Endodermal cell (in vitro differentiated cells): ENCODE data around the gene CTNNA1. TPM values are rescaled to one million over a fixed set of nuclear protein-coding genes. Genes with fewer than 3 reads are reported as not detected.

ENCODE experiments used
- DNase-seq: peaks from one replicate; pipeline ENCODE4 v3.0.0-alpha.2; 2017
- H3K27ac ChIP-seq: 2 replicates; pipeline ENCODE4 v1.5.1; 2013; ENCODE audit warnings: mild to moderate bottlenecking, low read depth, low read length, moderate library complexity
- H3K27me3 ChIP-seq: 2 replicates; pipeline ENCODE4 v1.6.1; 2013; ENCODE audit warnings: mild to moderate bottlenecking, low read length, moderate library complexity; ENCODE audit not compliant: insufficient read depth, control insufficient read depth, poor library complexity, severe bottlenecking
- H3K36me3 ChIP-seq: 2 replicates; pipeline ENCODE4 v1.7.0; 2013; ENCODE audit warnings: mild to moderate bottlenecking, low read length, moderate library complexity; ENCODE audit not compliant: control insufficient read depth, insufficient read depth
- H3K4me1 ChIP-seq: one replicate; pipeline ENCODE4 v1.7.0; 2013; ENCODE audit warnings: low read length; ENCODE audit not compliant: control insufficient read depth, insufficient read depth
- H3K4me3 ChIP-seq: 2 replicates; pipeline ENCODE4 v1.5.1; 2013; ENCODE audit warnings: mild to moderate bottlenecking, low read length, moderate library complexity
- H3K9ac ChIP-seq: 2 replicates; pipeline ENCODE4 v1.6.1; 2013; ENCODE audit warnings: mild to moderate bottlenecking, low read length, moderate library complexity; ENCODE audit not compliant: poor library complexity, severe bottlenecking; ENCODE audit errors: extremely low read depth
- H3K9me3 ChIP-seq: 2 replicates; pipeline ENCODE4 v1.6.1; 2013; ENCODE audit warnings: mild to moderate bottlenecking, low read length, moderate library complexity; ENCODE audit not compliant: control insufficient read depth
- H3K27ac Mint-ChIP-seq: 2 replicates; pipeline ENCODE4 v1.8.0; 2020; ENCODE audit warnings: mixed read lengths
- H3K27me3 Mint-ChIP-seq: 2 replicates; pipeline ENCODE4 v1.8.0; 2021; ENCODE audit warnings: mild to moderate bottlenecking, mixed read lengths; ENCODE audit not compliant: insufficient read depth
- H3K36me3 Mint-ChIP-seq: 2 replicates; pipeline ENCODE4 v1.8.0; 2020; ENCODE audit warnings: low read depth, mixed read lengths
- H3K4me1 Mint-ChIP-seq: 2 replicates; pipeline ENCODE4 v1.8.0; 2020; ENCODE audit warnings: mixed read lengths
- H3K4me3 Mint-ChIP-seq: 2 replicates; pipeline ENCODE4 v1.8.0; 2020; ENCODE audit warnings: mild to moderate bottlenecking, moderate library complexity, mixed read lengths
- H3K9me3 Mint-ChIP-seq: 2 replicates; pipeline ENCODE4 v1.8.0; 2020; ENCODE audit warnings: mild to moderate bottlenecking, mixed read lengths
- WGBS, 2 experiments: methylation state at CpG; one replicate each; pipeline versions ENCODE4 v1.1.5 to v1.1.7; 2013; ENCODE audit warnings: missing lambda C conversion rate in 2 of 2, mixed read lengths in 1 of 2; ENCODE audit not compliant: insufficient coverage in 1 of 2, insufficient read length in 1 of 2; 5-methylcytosine and 5-hydroxymethylcytosine counted together
- total RNA-seq, 2 donors: library from RNA; stranded (reverse); fragmentation: NEBNext Ultra II Directional in 1 of 2; extraction: Animal tissue kit (Norgen Biotek cat#: 25700) in 1 of 2; gene quantifications; 2 replicates in 1 of 2; 3 replicates in 1 of 2; pipeline ENCODE4 v1.2.1, GENCODE V29; 2021
- TF ChIP-seq, protein P1 (sequence below): fragments of 200-600 bp; sonication (generic); conservative IDR thresholded peaks from 2 replicates; pipeline ENCODE4 v1.5.0; 2021; ENCODE audit warnings: antibody characterized with exemption, mild to moderate bottlenecking

Gene CTNNA1
- total RNA-seq, 2 donors from 2014 or later = 298 to 305 TPM

- no peaks in the 10 kb centered on the region for H3K27me3 Mint-ChIP-seq
- no peak overlapping the region for H3K27ac Mint-ChIP-seq
- Histone ChIP-seq H3K4me3 (no peak overlapping the region), H3K9ac (no peak overlapping the region), H3K4me1 (peaks cover 19% of the 10 kb centered on the region), H3K27ac (no peak overlapping the region), H3K27me3 (no peaks in the 10 kb centered on the region), H3K9me3 (no peaks in the 10 kb centered on the region), H3K36me3 (peaks cover 6% of the 10 kb centered on the region)
- DNase-seq = no peak
- peaks cover 27% of the 10 kb centered on the region for H3K4me1 Mint-ChIP-seq
- no peaks in the 10 kb centered on the region for H3K9me3 Mint-ChIP-seq
- WGBS, 2 experiments = 91 to 96% methylated on average over 16 to 18 of the region's 18 CpGs
- H3K36me3 Mint-ChIP-seq = peaks cover 4% of the 10 kb centered on the region
- TF ChIP-seq, protein P1, sequence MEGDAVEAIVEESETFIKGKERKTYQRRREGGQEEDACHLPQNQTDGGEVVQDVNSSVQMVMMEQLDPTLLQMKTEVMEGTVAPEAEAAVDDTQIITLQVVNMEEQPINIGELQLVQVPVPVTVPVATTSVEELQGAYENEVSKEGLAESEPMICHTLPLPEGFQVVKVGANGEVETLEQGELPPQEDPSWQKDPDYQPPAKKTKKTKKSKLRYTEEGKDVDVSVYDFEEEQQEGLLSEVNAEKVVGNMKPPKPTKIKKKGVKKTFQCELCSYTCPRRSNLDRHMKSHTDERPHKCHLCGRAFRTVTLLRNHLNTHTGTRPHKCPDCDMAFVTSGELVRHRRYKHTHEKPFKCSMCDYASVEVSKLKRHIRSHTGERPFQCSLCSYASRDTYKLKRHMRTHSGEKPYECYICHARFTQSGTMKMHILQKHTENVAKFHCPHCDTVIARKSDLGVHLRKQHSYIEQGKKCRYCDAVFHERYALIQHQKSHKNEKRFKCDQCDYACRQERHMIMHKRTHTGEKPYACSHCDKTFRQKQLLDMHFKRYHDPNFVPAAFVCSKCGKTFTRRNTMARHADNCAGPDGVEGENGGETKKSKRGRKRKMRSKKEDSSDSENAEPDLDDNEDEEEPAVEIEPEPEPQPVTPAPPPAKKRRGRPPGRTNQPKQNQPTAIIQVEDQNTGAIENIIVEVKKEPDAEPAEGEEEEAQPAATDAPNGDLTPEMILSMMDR = no peak
- H3K4me3 Mint-ChIP-seq = no peak overlapping the region
Measured at GRCh38 chr5:138951091-138951985, 198.1 kb downstream of the CTNNA1 start.

GRCh38 chr5:138951986-138952735, 198.9 kb downstream of the CTNNA1 start:
- 92 to 97% methylated on average over 15 to 17 of the region's 17 CpGs for WGBS, 2 experiments
- H3K4me1 ChIP-seq = peaks cover 23% of the 10 kb centered on the region
- H3K36me3 ChIP-seq = peaks cover 4% of the 10 kb centered on the region
- H3K9me3 Mint-ChIP-seq = no peaks in the 10 kb centered on the region
- no peaks in the 10 kb centered on the region for H3K27me3 Mint-ChIP-seq
- no peak overlapping the region for H3K9ac ChIP-seq
- H3K4me3 ChIP-seq = no peak overlapping the region
- H3K27ac ChIP-seq = no peak overlapping the region
- no peaks in the 10 kb centered on the region for H3K9me3 ChIP-seq
- H3K4me3 Mint-ChIP-seq = no peak overlapping the region
- H3K27me3 ChIP-seq = no peaks in the 10 kb centered on the region
- DNase-seq = no peak
- TF ChIP-seq, protein P1 = no peak
- H3K27ac Mint-ChIP-seq = no peak overlapping the region
- peaks cover 31% of the 10 kb centered on the region for H3K4me1 Mint-ChIP-seq
- H3K36me3 Mint-ChIP-seq = peaks cover 4% of the 10 kb centered on the region

DNA sequence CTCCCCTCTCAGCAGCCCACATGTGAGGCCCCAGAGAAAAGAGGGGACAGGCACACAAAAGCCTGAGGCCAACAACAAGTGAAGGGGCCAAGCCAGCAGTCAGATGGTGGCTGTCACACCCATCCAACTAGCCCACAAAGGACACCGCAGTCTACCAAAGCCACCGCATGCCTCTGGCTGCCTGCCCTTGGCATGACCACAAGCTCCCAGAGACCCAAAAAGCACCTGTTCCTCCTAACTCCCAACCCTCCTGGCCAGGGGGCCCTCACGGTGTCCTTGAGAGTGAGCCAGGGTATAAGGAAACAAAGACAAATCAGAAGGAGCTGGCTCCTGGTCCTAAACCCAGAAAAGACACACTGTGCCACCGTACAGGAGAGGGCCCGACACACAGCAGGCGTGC, 199.7 kb downstream of the CTNNA1 start:
- H3K27me3 ChIP-seq = no peaks in the 10 kb centered on the region
- H3K4me3 ChIP-seq = no peak overlapping the region
- H3K9me3 ChIP-seq = no peaks in the 10 kb centered on the region
- Mint-ChIP-seq H3K27me3 (no peaks in the 10 kb centered on the region), H3K4me3 (no peak overlapping the region), H3K36me3 (no peaks in the 10 kb centered on the region), H3K9me3 (no peaks in the 10 kb centered on the region), H3K27ac (no peak overlapping the region), H3K4me1 (peaks cover 31% of the 10 kb centered on the region)
- DNase-seq = no peak
- peak overlapping the region; percentile 44 for H3K27ac ChIP-seq
- TF ChIP-seq, protein P1 = no peak
- WGBS, 2 experiments = 93 to 98% methylated on average over 5 to 6 of the region's 6 CpGs
- H3K9ac ChIP-seq = no peak overlapping the region
- no peaks in the 10 kb centered on the region for H3K36me3 ChIP-seq
- H3K4me1 ChIP-seq = peaks cover 24% of the 10 kb centered on the region
